ENCODE results near the gene DNAL1. TPM values are rescaled to one million over a fixed set of nuclear protein-coding genes. Genes with fewer than 3 reads are reported as not detected.

The DNAL1 gene
- total and polyA plus RNA-seq, 2 of the 13 experiments (the other 11 are each of a cell fraction or from before 2014, with no cell fraction given) = 1.4 to 13.3 TPM

GRCh38 chr14:73717711-73718417, 73.1 kb downstream of the DNAL1 start:
- ChIA-PET CTCF (ENCODE audit: low intra/inter-chr PET ratio, low total read pairs) (no interaction called here), POLR2A (no interaction called here)
- Histone ChIP-seq H3K9me3 (ENCODE audit: low read length) (no peaks in the 10 kb centered on the region), H3K4me1 (ENCODE audit: insufficient read depth, low read length) (peaks cover 6% of the 10 kb centered on the region), H3K79me2 (ENCODE audit: insufficient read depth, low read length) (peaks cover 7% of the 10 kb centered on the region), H4K20me1 (ENCODE audit: insufficient read depth, low read length) (0 out of 2 replicates have a peak, but pooled peaks cover 5% of the 10 kb centered on the region), H3K27ac (ENCODE audit: extremely low read length, insufficient read depth, low read length) (no peak overlapping the region), H3K4me3 (replicated peaks in 1 of 3; ENCODE audit: insufficient read depth in 1 of 3, low read depth in 2 of 3, low read length in 3 of 3) (no peak overlapping the region), H3K4me2 (ENCODE audit: low read depth, low read length) (no peak overlapping the region), H3K27me3 (ENCODE audit: control insufficient read depth in 1 of 2, insufficient read depth in 2 of 2, low read length in 2 of 2) (no peaks in the 10 kb centered on the region), H2AFZ (ENCODE audit: low read length) (no peak overlapping the region), H3K9ac (ENCODE audit: insufficient read depth, low read depth, low read length) (no peak overlapping the region), H3K36me3 (replicated peaks in 1 of 2; ENCODE audit: control insufficient read depth in 1 of 2, insufficient read depth in 2 of 2, low read length in 2 of 2) (peaks cover 24 to 53% of the 10 kb centered on the region in 2 experiments)
- FAIRE-seq (no peak), DNase-seq (ENCODE audit: low spot score) (no peak), ATAC-seq (no peak)
- no TSS peak for BruUV-seq (replicated peaks)
- intact Hi-C loops (cut with micrococcal nuclease; ENCODE audit: unreplicated experiment) = no loop called here
- 96% methylated on average over 14 of the region's 20 CpGs for WGBS (ENCODE audit: low lambda C conversion rate)
- in situ Hi-C loops (cut with HindIII; ENCODE audit: extremely low pct_ligation_motif_present, low pct_unique_long_range_greater_than_20kb) = no loop called here
- TF ChIP-seq ZNF841 (CRISPR knock-in tag; IDR thresholded peaks at IDR 0.05; ENCODE audit: borderline replicate concordance) (no peak), RBM22 (optimal IDR thresholded peaks at IDR 0.05; ENCODE audit: low read length) (peak; percentile 89), AGO2 (optimal IDR thresholded peaks at IDR 0.05; ENCODE audit: low read depth, low read length) (peak; percentile 28), PHF20 (CRISPR knock-in tag; IDR thresholded peaks at IDR 0.05) (no peak)

GRCh38 chr14:73718418-73719251, 73.8 kb downstream of the DNAL1 start:
- Histone ChIP-seq H3K4me1 (ENCODE audit: insufficient read depth, low read length) (peaks cover 11% of the 10 kb centered on the region), H3K27ac (ENCODE audit: extremely low read length, insufficient read depth, low read length) (no peak overlapping the region), H3K36me3 (replicated peaks in 1 of 2; ENCODE audit: control insufficient read depth in 1 of 2, insufficient read depth in 2 of 2, low read length in 2 of 2) (peaks cover 26 to 60% of the 10 kb centered on the region in 2 experiments), H3K9ac (ENCODE audit: insufficient read depth, low read depth, low read length) (no peak overlapping the region), H3K4me2 (ENCODE audit: low read depth, low read length) (no peak overlapping the region), H3K9me3 (ENCODE audit: low read length) (no peaks in the 10 kb centered on the region), H3K79me2 (ENCODE audit: insufficient read depth, low read length) (no peaks in the 10 kb centered on the region), H3K27me3 (ENCODE audit: control insufficient read depth in 1 of 2, insufficient read depth in 2 of 2, low read length in 2 of 2) (no peaks in the 10 kb centered on the region), H3K4me3 (replicated peaks in 1 of 3; ENCODE audit: insufficient read depth in 1 of 3, low read depth in 2 of 3, low read length in 3 of 3) (no peak overlapping the region), H4K20me1 (ENCODE audit: insufficient read depth, low read length) (0 out of 2 replicates have a peak, but pooled peaks cover 5% of the 10 kb centered on the region), H2AFZ (ENCODE audit: low read length) (no peak overlapping the region)
- POLR2A ChIA-PET = interaction anchor here (0.6 kb wide), 1 partner anchor 131 kb away, joined by 3 read pairs; no protein-coding TSS in a partner anchor
- WGBS (ENCODE audit: low lambda C conversion rate) = 94% methylated on average over 55 of the region's 55 CpGs
- CTCF ChIA-PET (ENCODE audit: low intra/inter-chr PET ratio, low total read pairs) = no interaction called here
- in situ Hi-C loops (cut with HindIII; ENCODE audit: extremely low pct_ligation_motif_present, low pct_unique_long_range_greater_than_20kb) (no loop called here), intact Hi-C loops (cut with micrococcal nuclease; ENCODE audit: unreplicated experiment) (no loop called here)
- TF ChIP-seq ISL2 (CRISPR knock-in tag; IDR thresholded peaks at IDR 0.05) = no peak
- TF ChIP-seq GTF3A (CRISPR knock-in tag; conservative IDR thresholded peaks at IDR 0.05) = no peak
- DNase-seq (ENCODE audit: low spot score) (no peak), FAIRE-seq (no peak), ATAC-seq (no peak)
- no TSS peak for BruUV-seq (replicated peaks)

All from HepG2 (cell line).